Fibroblast of villous mesenchyme (primary cell): ENCODE results near the gene ZMYM2. TPM values are rescaled to one million over a fixed set of nuclear protein-coding genes. Genes with fewer than 3 reads are reported as not detected.

ENCODE experiments used
- DNase-seq: peaks from one replicate; pipeline ENCODE4 v3.0.0-alpha.2; 2010; ENCODE audit warnings: low read depth
- H3K4me3 ChIP-seq: 2 replicates; pipeline ENCODE4 v1.5.1; 2011; ENCODE audit warnings: low read depth, mild to moderate bottlenecking, low read length
- total RNA-seq: library from RNA; depleted of rRNA; stranded (reverse); fragments of >200 nt; gene quantifications from 2 replicates; pipeline ENCODE4 v1.2.3, GENCODE V29; 2012
- TF ChIP-seq, protein P1 (sequence below): IDR thresholded peaks from 2 replicates; pipeline ENCODE4 v1.5.1; 2012; ENCODE audit warnings: low read depth, mild to moderate bottlenecking, low read length; ENCODE audit not compliant: insufficient read depth

The ZMYM2 gene
- total RNA-seq, 1 donor = 69.1 TPM

DNA sequence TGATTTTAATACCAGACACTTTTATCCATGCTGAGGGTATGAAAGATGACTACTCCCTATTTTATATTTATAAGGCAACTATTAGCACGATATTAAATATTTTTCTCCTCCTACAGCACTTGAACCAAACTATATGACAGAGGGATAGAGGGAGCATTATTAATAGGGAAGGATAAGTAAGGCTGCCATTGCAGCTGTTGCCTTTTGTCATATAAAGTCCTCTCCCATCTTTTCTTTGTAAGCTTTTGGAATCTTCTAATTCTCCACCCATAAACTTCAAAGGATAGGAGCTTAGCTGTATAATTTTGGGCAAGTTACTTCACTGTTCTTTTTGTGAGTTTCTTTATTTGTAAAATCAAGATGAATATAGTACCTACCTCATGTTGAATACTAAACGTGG lies 95.4 kb downstream of the ZMYM2 start:
- H3K4me3 ChIP-seq = no peak overlapping the region
- TF ChIP-seq, protein P1, sequence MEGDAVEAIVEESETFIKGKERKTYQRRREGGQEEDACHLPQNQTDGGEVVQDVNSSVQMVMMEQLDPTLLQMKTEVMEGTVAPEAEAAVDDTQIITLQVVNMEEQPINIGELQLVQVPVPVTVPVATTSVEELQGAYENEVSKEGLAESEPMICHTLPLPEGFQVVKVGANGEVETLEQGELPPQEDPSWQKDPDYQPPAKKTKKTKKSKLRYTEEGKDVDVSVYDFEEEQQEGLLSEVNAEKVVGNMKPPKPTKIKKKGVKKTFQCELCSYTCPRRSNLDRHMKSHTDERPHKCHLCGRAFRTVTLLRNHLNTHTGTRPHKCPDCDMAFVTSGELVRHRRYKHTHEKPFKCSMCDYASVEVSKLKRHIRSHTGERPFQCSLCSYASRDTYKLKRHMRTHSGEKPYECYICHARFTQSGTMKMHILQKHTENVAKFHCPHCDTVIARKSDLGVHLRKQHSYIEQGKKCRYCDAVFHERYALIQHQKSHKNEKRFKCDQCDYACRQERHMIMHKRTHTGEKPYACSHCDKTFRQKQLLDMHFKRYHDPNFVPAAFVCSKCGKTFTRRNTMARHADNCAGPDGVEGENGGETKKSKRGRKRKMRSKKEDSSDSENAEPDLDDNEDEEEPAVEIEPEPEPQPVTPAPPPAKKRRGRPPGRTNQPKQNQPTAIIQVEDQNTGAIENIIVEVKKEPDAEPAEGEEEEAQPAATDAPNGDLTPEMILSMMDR = no peak
- DNase-seq = no peak

DNA sequence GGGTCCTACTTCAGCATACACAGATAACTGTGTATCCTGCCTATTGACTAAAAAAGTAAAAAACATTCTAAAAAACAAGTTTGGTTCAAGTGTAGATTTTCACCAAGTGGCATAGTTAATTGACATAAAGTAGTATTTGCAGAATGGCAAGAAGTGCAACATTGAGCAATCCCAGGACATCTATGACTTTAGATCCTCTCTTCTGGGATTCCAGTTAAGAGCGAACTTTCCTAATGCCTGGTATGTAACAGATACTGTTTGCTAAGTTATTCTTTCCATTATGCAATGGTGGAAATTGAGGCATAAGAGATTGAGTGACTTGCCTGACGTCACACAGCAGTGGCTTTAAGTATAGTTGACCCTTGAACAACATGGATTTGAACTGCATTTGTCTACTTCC lies 96.1 kb downstream of the ZMYM2 start:
- DNase-seq = peak; percentile 16
- TF ChIP-seq, protein P1 = no peak
- H3K4me3 ChIP-seq = no peak overlapping the region

DNA sequence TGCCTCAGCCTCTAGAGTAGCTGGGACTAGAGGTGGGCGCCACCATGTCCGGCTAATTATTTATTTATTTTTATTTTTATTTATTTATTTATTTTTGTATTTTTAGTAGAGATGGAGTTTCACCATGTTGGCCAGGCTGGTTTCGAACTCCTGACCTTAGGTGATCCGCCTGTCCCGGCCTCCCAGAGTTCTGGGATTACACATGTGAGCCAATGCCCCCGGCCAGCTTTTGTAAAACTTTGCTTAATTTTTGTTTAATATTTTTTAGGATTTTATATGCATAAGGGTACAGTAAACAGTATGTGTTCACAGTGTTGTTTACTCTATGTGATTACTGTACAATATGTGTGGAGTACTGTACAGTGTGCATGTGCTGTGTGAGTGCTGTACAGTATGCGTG lies 98.7 kb downstream of the ZMYM2 start:
- no peak overlapping the region for H3K4me3 ChIP-seq
- TF ChIP-seq, protein P1 = no peak
- no peak for DNase-seq

DNA sequence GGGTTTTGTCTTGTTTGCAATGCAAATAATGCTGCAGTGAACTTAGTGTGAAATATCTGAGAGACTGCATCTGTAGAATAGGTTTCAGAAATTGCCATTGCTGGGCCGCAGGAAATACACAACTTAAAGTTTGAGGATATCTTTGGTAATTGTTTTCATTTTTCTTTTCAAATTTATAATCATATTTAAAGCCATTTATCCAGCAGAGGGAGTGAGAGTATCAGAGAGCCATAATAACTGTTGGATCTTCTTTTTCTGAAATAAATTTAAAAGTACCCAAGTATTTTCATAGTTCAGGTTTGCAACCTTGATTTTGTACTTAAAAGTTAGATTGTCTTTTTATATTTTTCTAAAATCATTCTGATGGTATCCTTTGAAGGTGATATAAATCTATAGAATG lies 99.4 kb downstream of the ZMYM2 start:
- DNase-seq = no peak
- TF ChIP-seq, protein P1 = no peak

DNA sequence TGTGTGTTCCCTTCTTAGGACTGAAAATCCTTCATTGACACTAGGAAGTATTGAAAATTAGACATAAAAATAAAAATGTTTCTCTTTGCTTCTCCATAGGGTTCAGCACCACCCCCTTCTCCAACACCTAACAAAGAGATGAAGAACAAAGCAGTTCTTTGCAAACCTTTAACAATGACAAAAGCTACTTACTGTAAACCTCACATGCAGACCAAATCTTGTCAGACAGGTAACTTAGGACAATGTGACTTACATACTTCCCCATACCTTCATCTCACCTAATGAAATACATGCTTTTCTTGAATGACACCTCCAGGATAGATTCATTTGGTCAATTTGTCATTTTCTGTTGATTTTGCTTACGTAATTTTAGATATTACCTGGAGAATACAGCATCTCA lies 99.9 kb downstream of the ZMYM2 start:
- TF ChIP-seq, protein P1 = no peak
- no peak overlapping the region for H3K4me3 ChIP-seq
- DNase-seq = no peak

More for the DNA sequence above, 99.4 kb downstream of the ZMYM2 start:
- H3K4me3 ChIP-seq = no peak overlapping the region

DNA sequence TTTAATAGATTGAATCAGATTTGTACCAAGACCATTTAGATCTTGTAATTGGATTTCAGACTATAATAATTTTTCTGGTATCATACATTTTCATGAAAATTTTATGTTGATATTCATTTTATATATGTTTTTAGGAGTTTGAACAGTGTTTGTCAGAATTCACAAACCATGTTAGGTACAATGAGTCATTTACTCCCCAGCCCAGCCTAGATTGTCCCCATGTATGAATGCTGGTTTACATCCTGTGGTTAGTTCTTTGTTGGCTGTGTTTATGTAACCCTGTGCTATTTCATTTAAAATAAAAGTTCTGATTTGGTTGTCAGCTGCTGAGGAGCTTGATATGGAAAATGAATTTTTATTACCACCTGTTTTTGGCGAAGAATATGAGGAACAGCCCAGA lies 105.6 kb downstream of the ZMYM2 start:
- peak; percentile 24 for DNase-seq
- TF ChIP-seq, protein P1 = no peak
- no peak overlapping the region for H3K4me3 ChIP-seq

DNA sequence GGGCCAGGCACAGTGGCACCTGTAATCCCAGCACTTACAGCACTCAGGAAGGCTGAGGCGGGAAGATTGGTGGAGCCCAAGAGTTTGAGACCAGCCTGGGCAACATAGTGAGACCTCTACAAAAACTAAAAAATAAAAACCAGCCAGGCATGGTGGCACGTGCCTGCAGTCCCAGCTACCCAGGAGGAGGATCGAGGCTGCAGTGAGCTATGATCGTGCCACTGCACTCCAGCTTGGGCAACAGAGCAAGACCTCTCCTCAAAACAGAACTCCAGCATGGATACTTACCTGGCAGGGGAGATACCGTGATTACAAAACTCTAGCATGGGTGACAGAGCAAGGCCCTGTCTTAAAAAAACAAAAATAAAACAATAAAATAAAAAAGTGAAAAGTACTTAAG lies 107.0 kb downstream of the ZMYM2 start:
- no peak overlapping the region for H3K4me3 ChIP-seq
- no peak for DNase-seq
- TF ChIP-seq, protein P1 = no peak
